GM18907 (cell line): ENCODE results near the gene PLRG1.
A peak's percentile ranks its signal among the peaks of the same experiment; 100 is the strongest.

Experiments
- ATAC-seq: cut with Tn5 transposase; IDR thresholded peaks from one replicate; pipeline ENCODE4 v1.9.1; 2021; ENCODE audit warnings: mild to moderate bottlenecking, moderate library complexity; ENCODE audit not compliant: unreplicated experiment

PLRG1 gene

GRCh38 chr4:154526151-154526550 is 24.0 kb downstream of the PLRG1 start:
- ATAC-seq = peak; percentile 55

- no peak for ATAC-seq
These were observed 28.6 kb downstream of the PLRG1 start for GRCh38 chr4:154521607-154522006.

- ATAC-seq = no peak
These were observed 31.0 kb downstream of the PLRG1 start for GRCh38 chr4:154519214-154519613.

- no peak for ATAC-seq
These were observed 32.6 kb downstream of the PLRG1 start for GRCh38 chr4:154517591-154517990.

GRCh38 chr4:154516318-154517029 is 33.7 kb downstream of the PLRG1 start:
- no peak for ATAC-seq

GRCh38 chr4:154511981-154512380 is 38.2 kb downstream of the PLRG1 start:
- ATAC-seq = no peak

- no peak for ATAC-seq
These were observed 38.7 kb downstream of the PLRG1 start for GRCh38 chr4:154511548-154511947.

- ATAC-seq = no peak
These were observed 43.0 kb downstream of the PLRG1 start for GRCh38 chr4:154507156-154507555.

- ATAC-seq = peak; percentile 53
These were observed 43.9 kb downstream of the PLRG1 start for GRCh38 chr4:154506253-154506652.

GRCh38 chr4:154503598-154503997 is 46.6 kb downstream of the PLRG1 start:
- no peak for ATAC-seq

- no peak for ATAC-seq
These were observed 48.1 kb downstream of the PLRG1 start for GRCh38 chr4:154502111-154502510.

- ATAC-seq = no peak
These were observed 52.3 kb downstream of the PLRG1 start for GRCh38 chr4:154497889-154498288.

GRCh38 chr4:154495867-154496266 is 54.3 kb downstream of the PLRG1 start:
- no peak for ATAC-seq

GRCh38 chr4:154492288-154492687 is 57.9 kb downstream of the PLRG1 start:
- ATAC-seq = no peak

- peak; percentile 73 for ATAC-seq
These were observed 58.6 kb downstream of the PLRG1 start, which contains the start of gene DCHS2 for GRCh38 chr4:154491341-154492271. DCHS2 (minus strand) TSS chr4:154491799; CDS start chr4:154491355, 444 bp downstream.

- peak; percentile 87 for ATAC-seq
These were observed 59.4 kb downstream of the PLRG1 start for GRCh38 chr4:154490583-154491340.

- ATAC-seq = no peak
These were observed 60.0 kb downstream of the PLRG1 start for GRCh38 chr4:154490234-154490582.

- ATAC-seq = no peak
These were observed 60.5 kb downstream of the PLRG1 start for GRCh38 chr4:154489558-154490233.

GRCh38 chr4:154487145-154487544 is 63.1 kb downstream of the PLRG1 start:
- no peak for ATAC-seq

GRCh38 chr4:154485127-154485773 is 65.0 kb downstream of the PLRG1 start:
- ATAC-seq = peak; percentile 99
